Measurements from ENCODE around the gene ZFPM1.
"Not testable (repeated sequence)": the region's sequence is repeated elsewhere in the genome, so short reads cannot be mapped to it uniquely, and the experiment has no call there.

ZFPM1 gene

DNA sequence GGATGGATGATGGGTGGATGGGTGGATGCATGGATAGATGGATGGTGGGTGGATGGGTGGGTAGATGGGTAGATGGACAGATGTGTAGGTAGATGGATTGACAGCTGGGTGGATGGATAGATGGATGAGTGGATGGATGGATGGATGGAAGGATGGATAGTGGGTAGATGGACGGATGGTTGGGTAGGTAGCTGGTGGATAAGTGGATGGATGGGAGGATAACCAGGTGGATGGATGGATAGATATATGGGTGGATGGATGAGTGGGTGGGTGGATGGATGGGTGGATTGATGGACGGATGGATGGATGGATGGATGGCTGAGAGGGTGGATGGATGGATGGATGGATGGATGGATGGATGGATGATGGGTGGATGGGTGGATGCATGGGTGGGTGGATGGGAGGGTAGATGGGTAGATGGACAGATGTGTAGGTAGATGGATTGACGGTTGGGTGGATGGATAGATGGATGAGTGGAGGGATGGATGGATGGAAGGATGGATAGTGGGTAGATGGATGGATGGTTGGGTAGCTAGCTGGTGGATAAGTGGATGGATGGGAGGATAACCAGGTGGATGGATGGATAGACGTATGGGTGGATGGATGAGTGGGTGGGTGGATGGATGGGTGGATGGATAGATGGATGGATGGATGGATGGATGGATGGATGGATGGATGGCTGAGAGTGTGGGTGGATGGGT is 65.5 kb downstream of the ZFPM1 start:
- DNase-seq, result not testable (repeated sequence)

- DNase-seq, result no peak
Observed at GRCh38 chr16:88519240-88519639, 66.2 kb downstream of the ZFPM1 start.

DNA sequence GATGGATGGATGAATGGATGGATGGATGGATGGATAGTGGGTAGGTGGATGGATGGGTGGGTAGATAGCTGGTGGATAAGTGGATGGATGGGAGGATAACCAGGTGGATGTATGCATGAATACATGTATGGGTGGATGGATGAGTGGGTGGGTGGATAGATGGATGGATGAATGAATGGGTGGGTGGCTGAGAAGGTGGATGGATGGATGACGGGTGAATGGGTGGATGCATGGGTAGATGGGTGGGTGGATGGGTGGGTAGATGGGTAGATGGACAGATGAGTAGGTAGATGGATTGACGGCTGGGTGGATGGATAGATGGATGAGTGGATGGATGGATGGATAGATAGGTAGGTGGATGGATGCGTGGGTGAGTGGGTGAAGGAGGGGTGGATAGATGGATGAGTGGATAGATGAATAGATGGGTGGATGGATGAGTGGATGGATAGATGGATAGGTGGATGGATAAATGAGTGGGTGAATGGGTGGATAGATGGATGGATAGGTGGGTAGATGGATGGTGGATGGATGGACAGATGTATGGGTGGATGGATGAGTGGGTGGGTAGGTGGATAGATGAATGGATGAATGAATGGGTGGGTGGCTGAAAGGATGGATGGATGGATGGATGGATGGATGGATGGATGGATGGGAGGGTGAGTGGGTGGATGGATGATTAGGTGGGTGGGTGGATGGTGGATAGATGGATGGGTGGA is 67.0 kb downstream of the ZFPM1 start:
- DNase-seq, result no peak

GRCh38 chr16:88521674-88522073 is 68.6 kb downstream of the ZFPM1 start:
- DNase-seq, result no peak

DNA sequence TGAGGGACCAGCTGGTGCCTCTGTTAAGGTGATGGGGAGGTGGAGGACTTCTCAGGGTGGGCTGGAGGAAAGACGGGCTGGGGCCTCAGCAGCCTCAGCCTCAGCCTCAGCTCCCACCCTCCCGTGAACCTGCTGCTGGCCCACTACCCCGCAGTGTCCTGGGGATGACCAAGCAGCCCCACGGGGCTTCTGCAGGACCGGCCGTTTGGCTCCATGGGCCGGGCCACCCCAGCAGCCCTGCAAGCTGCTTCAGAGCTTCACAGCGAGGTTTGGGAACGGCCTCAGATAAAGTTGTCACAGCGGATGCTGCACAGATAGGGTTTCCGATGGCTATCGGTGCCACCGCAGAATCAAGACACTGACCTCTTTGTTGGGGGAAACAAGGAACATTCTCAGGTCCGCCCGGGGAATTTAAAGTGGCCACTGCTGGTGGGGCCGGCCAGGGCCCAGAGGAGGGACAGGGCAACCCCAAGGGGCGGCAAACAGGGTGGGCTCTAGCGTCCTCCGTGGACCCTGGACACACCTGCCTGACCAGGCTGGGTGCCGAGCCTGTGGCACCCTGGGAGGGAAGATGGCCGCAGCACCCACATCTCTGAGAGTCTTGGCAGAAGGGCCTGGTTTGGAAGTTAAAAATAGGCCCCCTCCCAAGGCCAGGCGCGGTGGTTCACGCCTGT is 69.3 kb downstream of the ZFPM1 start:
- DNase-seq, result no peak

GRCh38 chr16:88523309-88524161 is 70.5 kb downstream of the ZFPM1 start:
- no peak for DNase-seq

DNA sequence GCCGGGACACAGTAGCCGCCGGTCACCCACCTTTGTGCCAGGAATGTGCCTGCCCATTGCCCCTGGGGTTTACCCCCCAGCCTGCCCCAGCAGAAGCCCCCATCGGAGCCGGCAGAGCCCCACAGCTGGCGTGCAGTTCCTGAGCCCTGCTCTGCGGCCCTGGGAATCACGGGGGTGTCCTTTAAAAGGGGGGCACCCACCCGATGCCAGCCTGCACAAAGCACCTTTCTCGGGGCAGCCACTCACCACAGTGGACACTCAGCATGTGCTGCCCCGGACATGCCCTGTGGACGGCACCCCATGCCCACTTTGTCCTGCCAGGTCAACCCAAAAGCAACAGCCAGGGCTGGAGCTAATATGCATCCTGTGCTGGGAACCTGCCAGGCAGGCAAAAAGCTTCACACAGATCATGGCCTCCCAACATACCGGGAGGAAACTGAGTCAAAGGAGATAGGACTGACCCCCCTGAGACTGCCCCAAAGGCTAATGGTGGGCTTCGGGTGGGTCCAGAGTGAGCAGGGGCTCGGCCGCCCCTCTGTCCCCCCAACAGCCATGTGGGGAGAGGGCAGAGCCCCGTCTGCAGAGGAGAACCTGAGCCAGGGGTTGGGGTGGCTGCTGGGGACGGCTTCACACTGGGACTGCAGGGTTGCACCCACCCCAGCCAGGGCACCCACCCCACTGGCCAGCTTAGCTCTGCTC is 71.3 kb downstream of the ZFPM1 start:
- no peak for DNase-seq

DNA sequence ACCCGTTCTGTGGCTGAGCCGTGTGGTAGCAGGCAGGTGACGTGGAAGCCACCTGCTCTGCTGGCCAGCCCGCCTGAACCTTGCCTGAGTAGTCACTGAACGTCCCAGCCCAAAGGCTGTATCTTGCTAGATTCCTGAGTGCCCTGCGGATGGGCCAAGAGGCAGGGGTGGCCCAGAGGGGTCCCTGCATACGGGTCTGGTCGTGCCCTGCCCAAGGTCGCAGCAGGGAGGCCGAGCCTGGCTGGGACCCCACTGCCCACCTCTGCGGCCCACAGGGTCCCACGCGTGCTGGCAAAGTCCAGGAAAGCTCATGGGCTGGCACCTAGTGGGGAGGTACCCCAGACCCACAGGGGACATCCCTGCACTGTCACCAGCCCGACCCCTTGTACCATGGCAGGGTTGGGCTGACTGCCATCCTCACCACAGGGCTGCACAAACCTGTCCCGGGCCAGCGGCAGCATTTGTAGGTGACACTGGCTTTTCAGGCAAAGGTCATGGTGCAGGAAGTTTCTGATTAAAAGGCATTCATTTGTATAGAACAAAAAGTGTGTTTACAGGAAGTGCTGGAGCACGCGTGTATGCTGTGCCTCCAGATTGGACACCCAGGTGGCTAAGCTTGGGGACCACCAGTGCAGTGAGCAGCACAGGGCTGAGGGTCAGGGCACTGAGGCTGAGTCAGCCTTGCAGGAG is 72.0 kb downstream of the ZFPM1 start:
- DNase-seq, result no peak

DNA sequence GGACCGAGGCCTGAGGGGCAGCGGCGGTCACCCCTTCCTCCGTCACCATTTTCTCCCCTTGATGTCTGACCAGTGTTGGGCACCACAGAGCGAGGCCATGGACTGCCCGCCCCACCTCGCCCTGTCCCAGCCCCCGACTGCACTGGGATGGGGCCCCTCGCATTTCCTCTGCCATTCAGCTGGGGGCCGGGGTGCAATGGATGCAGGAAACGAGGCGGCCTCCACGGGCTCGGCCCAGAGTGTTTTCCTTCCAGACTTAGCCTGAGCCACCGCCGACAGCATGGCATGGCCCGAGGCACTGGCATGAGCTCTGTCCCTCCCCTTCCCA is 72.5 kb downstream of the ZFPM1 start:
- DNase-seq, result no peak

DNA sequence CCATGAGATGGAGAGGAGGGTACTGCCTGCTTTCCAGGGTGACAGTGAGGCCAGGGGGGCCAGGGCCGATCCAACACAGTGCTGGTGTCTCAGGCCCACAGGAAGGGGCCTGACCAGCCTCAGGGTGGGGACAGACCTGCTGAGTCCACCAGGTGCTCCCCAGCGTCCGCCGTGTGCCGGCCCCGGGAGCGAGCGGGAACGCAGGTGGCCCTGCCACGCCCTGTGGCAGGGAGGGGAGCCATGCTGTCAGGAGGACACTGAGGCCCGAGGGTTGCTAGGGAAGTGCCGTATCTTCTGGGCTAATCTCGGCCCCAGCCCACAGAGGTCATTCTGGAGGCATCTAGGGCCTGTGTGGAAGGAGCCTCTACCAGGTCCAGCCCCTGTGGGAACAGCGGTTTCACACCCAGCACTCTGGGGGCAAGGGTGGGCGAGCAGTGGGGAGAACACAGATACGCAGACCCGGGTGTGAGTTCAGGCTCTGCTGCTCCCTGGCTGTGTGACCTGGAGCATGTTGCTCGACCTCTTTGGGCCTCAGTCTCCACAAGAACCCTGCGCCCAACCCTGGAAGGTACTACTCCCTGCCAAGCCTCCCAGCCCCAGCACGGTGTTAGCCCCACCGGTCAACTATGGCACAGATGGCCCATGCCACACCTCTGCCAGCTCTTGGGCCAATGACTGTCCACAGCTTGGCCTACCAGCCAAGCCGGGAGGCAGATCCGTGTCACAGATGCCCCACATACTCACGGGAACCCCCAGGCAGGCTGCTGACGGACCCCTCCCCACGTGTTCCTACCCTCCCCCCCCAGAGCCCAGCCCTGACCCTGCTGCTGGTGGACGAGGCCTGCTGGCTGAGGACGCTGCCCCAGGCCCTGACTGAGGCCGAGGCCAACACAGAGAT is 73.2 kb downstream of the ZFPM1 start:
- no peak for DNase-seq

GRCh38 chr16:88526906-88527185 is 73.8 kb downstream of the ZFPM1 start:
- no peak for DNase-seq

DNA sequence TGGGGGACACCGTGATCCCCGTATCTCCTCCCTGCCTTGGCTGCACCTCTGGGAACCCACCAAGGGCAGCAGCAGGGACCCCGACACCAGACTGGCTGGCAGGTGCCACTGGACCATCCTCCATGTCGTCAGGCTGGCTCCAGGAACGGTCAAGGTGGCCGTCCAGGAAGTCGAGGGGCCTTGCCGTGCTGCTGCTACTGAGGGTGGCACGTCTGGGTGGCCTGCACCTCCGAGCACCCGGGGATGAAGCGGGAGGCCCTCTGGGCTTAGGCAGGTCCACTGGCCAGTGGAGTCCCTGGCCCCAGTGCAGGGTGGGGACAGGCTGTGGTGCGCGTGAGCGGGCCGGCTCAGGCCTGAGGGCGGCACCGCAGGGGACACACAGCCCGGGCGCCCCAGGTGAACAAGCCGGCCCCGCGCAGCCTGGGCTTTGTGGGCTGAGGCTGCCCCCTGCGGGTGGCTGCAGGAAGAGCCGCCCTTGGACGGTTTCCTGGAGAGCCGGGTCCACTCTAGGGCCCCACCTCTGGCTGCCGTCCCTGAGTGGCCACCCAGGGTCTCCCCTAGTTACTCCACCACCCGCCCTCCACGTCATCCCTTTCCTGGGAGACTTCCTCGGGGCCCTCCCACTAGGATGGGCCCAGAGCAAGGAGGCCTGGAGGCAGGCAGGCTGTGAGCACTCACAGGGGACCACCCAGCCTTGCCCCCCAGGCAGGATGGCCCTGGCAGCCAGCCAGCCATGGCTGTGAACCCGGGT is 74.3 kb downstream of the ZFPM1 start:
- DNase-seq, result peak; percentile 68

DNA sequence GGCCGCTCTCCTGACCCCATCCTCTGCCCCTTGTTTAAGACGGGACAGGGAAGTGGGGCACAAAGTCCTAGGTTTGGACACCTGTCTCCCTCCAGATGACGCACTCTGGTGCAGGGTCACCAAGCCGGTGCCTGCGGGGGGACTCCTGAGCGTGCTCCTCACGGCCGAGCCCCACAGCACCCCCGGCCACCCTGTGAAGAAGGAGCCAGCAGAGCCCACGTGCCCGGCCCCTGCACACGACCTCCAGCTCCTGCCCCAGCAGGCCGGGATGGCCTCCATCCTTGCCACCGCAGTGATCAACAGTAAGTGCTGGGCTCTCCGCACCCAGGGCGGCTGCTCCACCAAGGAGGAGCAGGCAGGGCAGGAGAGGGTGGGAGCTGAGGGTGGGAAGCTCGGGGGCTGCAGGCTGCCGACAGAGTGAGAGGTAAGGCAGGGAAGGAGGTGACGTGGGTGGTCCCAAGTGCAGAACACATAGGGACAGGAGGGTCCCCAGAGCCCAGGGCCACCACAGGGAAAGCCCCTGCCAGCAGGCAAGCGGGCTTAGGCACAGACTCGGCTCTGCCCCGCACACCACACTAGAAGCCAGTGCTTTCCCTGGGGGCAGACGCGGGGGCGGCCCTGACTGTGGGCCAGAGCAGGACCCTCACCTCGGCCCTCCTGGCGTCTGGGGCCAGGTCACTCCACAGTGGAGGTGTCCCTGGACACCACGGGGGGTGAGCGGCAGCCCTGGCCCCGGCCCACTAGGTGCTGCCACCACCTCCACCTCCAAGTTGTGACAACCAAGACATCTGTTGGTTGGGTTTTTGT is 75.1 kb downstream of the ZFPM1 start:
- DNase-seq, result no peak

DNA sequence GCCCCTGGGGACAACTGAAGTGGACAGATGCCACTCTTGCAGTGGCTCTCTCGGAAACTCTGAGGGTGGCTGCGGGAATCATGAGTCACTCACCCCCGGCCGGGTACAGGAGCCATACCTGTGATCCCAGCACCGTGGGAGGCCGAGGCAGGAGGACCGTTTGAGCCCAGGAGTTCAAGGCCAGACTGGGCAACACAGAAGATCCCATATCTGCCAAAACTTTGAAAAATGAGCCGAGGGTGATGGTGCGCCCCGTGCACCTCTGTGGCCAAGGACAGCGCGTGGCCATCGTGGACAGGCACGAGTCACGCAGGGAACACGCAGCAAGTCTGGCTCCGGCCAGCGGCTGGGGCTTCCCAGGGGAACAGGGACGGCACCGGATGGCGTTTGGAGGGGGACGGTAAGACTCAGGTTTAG is 75.8 kb downstream of the ZFPM1 start:
- DNase-seq, result no peak

- DNase-seq, result no peak
Observed at GRCh38 chr16:88529596-88529995, 76.5 kb downstream of the ZFPM1 start.

- no peak for DNase-seq
Observed at GRCh38 chr16:88530051-88530857, 77.2 kb downstream of the ZFPM1 start.

DNA sequence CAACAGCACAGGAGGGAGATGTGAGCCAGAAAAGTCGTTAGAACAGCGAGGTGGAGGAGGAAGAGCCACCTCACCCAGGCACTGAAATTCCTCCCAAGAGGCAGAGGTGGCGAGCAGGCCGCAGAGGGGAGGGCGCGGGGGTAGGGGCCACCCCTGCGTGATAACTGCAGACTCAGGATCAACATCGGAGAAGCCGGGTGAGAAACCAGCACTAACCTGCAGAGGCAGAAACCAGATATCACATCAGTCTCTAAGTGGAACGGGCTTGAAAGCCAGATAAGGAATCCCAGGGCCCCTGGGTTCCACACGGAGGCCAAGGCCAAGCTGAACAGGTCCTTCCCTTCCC is 77.8 kb downstream of the ZFPM1 start:
- DNase-seq, result no peak

GRCh38 chr16:88531346-88531745 is 78.3 kb downstream of the ZFPM1 start:
- DNase-seq, result no peak

DNA sequence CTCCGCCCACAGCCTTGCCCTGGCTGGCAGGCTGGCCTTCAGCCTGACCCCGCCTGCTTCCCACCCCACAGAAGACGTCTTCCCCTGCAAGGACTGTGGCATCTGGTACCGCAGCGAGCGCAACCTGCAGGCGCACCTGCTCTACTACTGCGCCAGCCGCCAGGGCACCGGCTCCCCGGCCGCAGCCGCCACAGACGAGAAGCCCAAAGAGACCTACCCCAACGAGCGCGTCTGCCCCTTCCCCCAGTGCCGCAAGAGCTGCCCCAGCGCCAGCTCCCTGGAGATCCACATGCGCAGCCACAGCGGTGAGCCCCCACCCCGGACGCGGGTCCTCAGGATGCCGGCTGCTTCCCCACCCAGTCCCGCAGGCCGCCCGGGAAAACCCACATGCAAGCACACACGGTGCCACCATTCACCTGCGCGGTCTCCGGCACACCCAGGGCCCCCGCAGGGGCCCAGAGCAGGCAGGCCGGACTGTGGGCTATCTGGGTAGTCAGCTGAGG is 78.9 kb downstream of the ZFPM1 start:
- no peak for DNase-seq
